OCI-LY3 (cell line): Measurements from ENCODE around the gene ENPP3.

Experiments
- EZH2phosphoT487 ChIP-seq: fragments of 200-600 bp; shearing (Covaris generic); IDR thresholded peaks from 2 replicates; pipeline ENCODE4 v1.6.1; 2018; ENCODE audit warnings: antibody characterized with exemption, mixed run types, low read depth
- TF ChIP-seq, protein P1 (sequence below): fragments of 200-600, 300-600 bp; sonication (generic); IDR thresholded peaks from 2 replicates; pipeline ENCODE4 v1.5.1; 2014; ENCODE audit warnings: antibody characterized with exemption, low read length, low read depth

DNA sequence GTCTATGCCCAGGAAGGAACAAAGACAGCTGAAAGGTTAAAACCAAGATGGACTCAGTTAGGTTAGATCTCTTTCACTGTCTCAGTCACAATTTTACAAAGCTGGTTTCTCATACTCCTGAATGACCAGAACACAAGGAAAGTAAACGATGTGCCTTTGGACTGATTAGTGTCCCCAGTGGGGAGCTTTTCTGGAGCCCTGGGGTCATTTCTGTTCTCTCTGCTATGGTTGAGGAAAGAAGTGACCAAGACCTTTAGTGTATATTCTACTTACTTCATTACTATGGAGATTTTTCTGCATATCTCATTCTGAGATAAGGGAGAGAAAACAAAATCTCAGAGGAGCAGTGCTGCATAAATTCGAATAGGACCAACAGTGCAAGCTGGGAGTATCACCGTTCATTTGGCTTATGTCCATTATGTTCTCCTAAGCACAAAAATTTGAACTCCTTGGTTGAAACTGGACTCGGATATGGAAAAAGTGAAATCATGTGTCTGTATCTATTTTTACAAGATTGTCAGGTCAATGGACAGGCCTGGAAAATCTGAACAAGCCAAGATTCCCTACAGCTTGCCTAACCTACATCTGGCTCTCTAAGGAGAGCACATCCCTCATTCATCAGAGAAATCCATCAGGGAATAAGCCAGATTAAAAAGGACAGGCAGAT, 136.3 kb downstream of the ENPP3 start:
- TF ChIP-seq, protein P1, sequence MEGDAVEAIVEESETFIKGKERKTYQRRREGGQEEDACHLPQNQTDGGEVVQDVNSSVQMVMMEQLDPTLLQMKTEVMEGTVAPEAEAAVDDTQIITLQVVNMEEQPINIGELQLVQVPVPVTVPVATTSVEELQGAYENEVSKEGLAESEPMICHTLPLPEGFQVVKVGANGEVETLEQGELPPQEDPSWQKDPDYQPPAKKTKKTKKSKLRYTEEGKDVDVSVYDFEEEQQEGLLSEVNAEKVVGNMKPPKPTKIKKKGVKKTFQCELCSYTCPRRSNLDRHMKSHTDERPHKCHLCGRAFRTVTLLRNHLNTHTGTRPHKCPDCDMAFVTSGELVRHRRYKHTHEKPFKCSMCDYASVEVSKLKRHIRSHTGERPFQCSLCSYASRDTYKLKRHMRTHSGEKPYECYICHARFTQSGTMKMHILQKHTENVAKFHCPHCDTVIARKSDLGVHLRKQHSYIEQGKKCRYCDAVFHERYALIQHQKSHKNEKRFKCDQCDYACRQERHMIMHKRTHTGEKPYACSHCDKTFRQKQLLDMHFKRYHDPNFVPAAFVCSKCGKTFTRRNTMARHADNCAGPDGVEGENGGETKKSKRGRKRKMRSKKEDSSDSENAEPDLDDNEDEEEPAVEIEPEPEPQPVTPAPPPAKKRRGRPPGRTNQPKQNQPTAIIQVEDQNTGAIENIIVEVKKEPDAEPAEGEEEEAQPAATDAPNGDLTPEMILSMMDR = no peak
- TF ChIP-seq EZH2phosphoT487 = no peak
